Activated effector memory CD4-positive, alpha-beta T cell treated with anti-CD3 and anti-CD28 coated beads, Interleukin-2, amount 50 U/mL, for 16 hours (primary cell): ENCODE data around the gene RFX2.
"Not testable (repeated sequence)": the region's sequence is repeated elsewhere in the genome, so short reads cannot be mapped to it uniquely, and the experiment has no call there.

ENCODE experiments used
- DNase-seq: peaks from one replicate; pipeline ENCODE4 v3.0.0-alpha.2; 2020

Gene RFX2

GRCh38 chr19:6034512-6034911 is 75.8 kb downstream of the RFX2 start:
- peak; percentile 28 for DNase-seq

GRCh38 chr19:6033744-6034264 is 76.5 kb downstream of the RFX2 start:
- peak; percentile 24 for DNase-seq

- no peak for DNase-seq
These were observed 77.5 kb downstream of the RFX2 start for GRCh38 chr19:6032827-6033226.

GRCh38 chr19:6032381-6032780 is 77.9 kb downstream of the RFX2 start:
- peak; percentile 13 for DNase-seq

- no peak for DNase-seq
These were observed 80.1 kb downstream of the RFX2 start for GRCh38 chr19:6030214-6030507.

GRCh38 chr19:6026390-6027227 is 83.7 kb downstream of the RFX2 start:
- DNase-seq: peak; percentile 24

GRCh38 chr19:6024756-6025155 is 85.5 kb downstream of the RFX2 start:
- not testable (repeated sequence) for DNase-seq

- DNase-seq: no peak
These were observed 86.4 kb downstream of the RFX2 start for GRCh38 chr19:6023936-6024335.

GRCh38 chr19:6023085-6023682 is 87.1 kb downstream of the RFX2 start:
- no peak for DNase-seq

GRCh38 chr19:6022570-6023064 is 87.7 kb downstream of the RFX2 start:
- DNase-seq: no peak

- peak; percentile 90 for DNase-seq
These were observed 88.3 kb downstream of the RFX2 start for GRCh38 chr19:6021878-6022569.

- DNase-seq: no peak
These were observed 89.1 kb downstream of the RFX2 start for GRCh38 chr19:6020972-6021805.

- peak; percentile 38 for DNase-seq
These were observed 90.0 kb downstream of the RFX2 start for GRCh38 chr19:6020166-6020882.

- DNase-seq: peak; percentile 58
These were observed 91.5 kb downstream of the RFX2 start for GRCh38 chr19:6018786-6019185.

- DNase-seq: peak; percentile 46
These were observed 92.7 kb downstream of the RFX2 start for GRCh38 chr19:6017576-6017975.

- DNase-seq: peak; percentile 31
These were observed 94.3 kb downstream of the RFX2 start for GRCh38 chr19:6015841-6016545.

- peak; percentile 25 for DNase-seq
These were observed 95.7 kb downstream of the RFX2 start for GRCh38 chr19:6014551-6015135.

- no peak for DNase-seq
These were observed 97.7 kb downstream of the RFX2 start for GRCh38 chr19:6012426-6013170.

GRCh38 chr19:6011794-6012193 is 98.5 kb downstream of the RFX2 start:
- no peak for DNase-seq

GRCh38 chr19:6011206-6011605 is 99.1 kb downstream of the RFX2 start:
- DNase-seq: no peak
